Endodermal cell (in vitro differentiated cells): ENCODE results near the gene SEPTIN10. TPM values are rescaled to one million over a fixed set of nuclear protein-coding genes. Genes with fewer than 3 reads are reported as not detected.

Experiments
- DNase-seq: peaks from one replicate; pipeline ENCODE4 v3.0.0-alpha.2; 2017
- H3K27ac ChIP-seq: 2 replicates; pipeline ENCODE4 v1.5.1; 2013; ENCODE audit warnings: mild to moderate bottlenecking, low read depth, low read length, moderate library complexity
- H3K27me3 ChIP-seq: 2 replicates; pipeline ENCODE4 v1.6.1; 2013; ENCODE audit warnings: mild to moderate bottlenecking, low read length, moderate library complexity; ENCODE audit not compliant: insufficient read depth, control insufficient read depth, poor library complexity, severe bottlenecking
- H3K36me3 ChIP-seq: 2 replicates; pipeline ENCODE4 v1.7.0; 2013; ENCODE audit warnings: mild to moderate bottlenecking, low read length, moderate library complexity; ENCODE audit not compliant: control insufficient read depth, insufficient read depth
- H3K4me1 ChIP-seq: one replicate; pipeline ENCODE4 v1.7.0; 2013; ENCODE audit warnings: low read length; ENCODE audit not compliant: control insufficient read depth, insufficient read depth
- H3K4me3 ChIP-seq: 2 replicates; pipeline ENCODE4 v1.5.1; 2013; ENCODE audit warnings: mild to moderate bottlenecking, low read length, moderate library complexity
- H3K9ac ChIP-seq: 2 replicates; pipeline ENCODE4 v1.6.1; 2013; ENCODE audit warnings: mild to moderate bottlenecking, low read length, moderate library complexity; ENCODE audit not compliant: poor library complexity, severe bottlenecking; ENCODE audit errors: extremely low read depth
- H3K9me3 ChIP-seq: 2 replicates; pipeline ENCODE4 v1.6.1; 2013; ENCODE audit warnings: mild to moderate bottlenecking, low read length, moderate library complexity; ENCODE audit not compliant: control insufficient read depth
- H3K27ac Mint-ChIP-seq: 2 replicates; pipeline ENCODE4 v1.8.0; 2020; ENCODE audit warnings: mixed read lengths
- H3K27me3 Mint-ChIP-seq: 2 replicates; pipeline ENCODE4 v1.8.0; 2021; ENCODE audit warnings: mild to moderate bottlenecking, mixed read lengths; ENCODE audit not compliant: insufficient read depth
- H3K36me3 Mint-ChIP-seq: 2 replicates; pipeline ENCODE4 v1.8.0; 2020; ENCODE audit warnings: low read depth, mixed read lengths
- H3K4me1 Mint-ChIP-seq: 2 replicates; pipeline ENCODE4 v1.8.0; 2020; ENCODE audit warnings: mixed read lengths
- H3K4me3 Mint-ChIP-seq: 2 replicates; pipeline ENCODE4 v1.8.0; 2020; ENCODE audit warnings: mild to moderate bottlenecking, moderate library complexity, mixed read lengths
- H3K9me3 Mint-ChIP-seq: 2 replicates; pipeline ENCODE4 v1.8.0; 2020; ENCODE audit warnings: mild to moderate bottlenecking, mixed read lengths
- CTCF ChIP-seq: fragments of 200-600 bp; sonication (generic); conservative IDR thresholded peaks from 2 replicates; pipeline ENCODE4 v1.5.0; 2021; ENCODE audit warnings: antibody characterized with exemption, mild to moderate bottlenecking
- WGBS, 2 experiments: methylation state at CpG; one replicate each; pipeline versions ENCODE4 v1.1.5 to v1.1.7; 2013; ENCODE audit warnings: missing lambda C conversion rate in 2 of 2, mixed read lengths in 1 of 2; ENCODE audit not compliant: insufficient coverage in 1 of 2, insufficient read length in 1 of 2; 5-methylcytosine and 5-hydroxymethylcytosine counted together
- total RNA-seq, 2 donors: library from RNA; stranded (reverse); fragmentation: NEBNext Ultra II Directional in 1 of 2; extraction: Animal tissue kit (Norgen Biotek cat#: 25700) in 1 of 2; gene quantifications; 2 replicates in 1 of 2; 3 replicates in 1 of 2; pipeline ENCODE4 v1.2.1, GENCODE V29; 2021

SEPTIN10 gene
- total RNA-seq, 2 donors from 2014 or later = 103 to 120 TPM

- Histone ChIP-seq H3K9ac (no peak overlapping the region), H3K4me3 (no peak overlapping the region), H3K9me3 (no peaks in the 10 kb centered on the region), H3K36me3 (no peaks in the 10 kb centered on the region), H3K27ac (no peak overlapping the region), H3K27me3 (no peaks in the 10 kb centered on the region), H3K4me1 (no peaks in the 10 kb centered on the region)
- Mint-ChIP-seq H3K9me3 (no peaks in the 10 kb centered on the region), H3K27me3 (no peaks in the 10 kb centered on the region), H3K27ac (no peak overlapping the region), H3K4me3 (no peak overlapping the region), H3K36me3 (no peaks in the 10 kb centered on the region), H3K4me1 (peaks cover 26% of the 10 kb centered on the region)
- no peak for TF ChIP-seq CTCF
- no peak for DNase-seq
- 93 to 97% methylated on average over 6 to 8 of the region's 8 CpGs for WGBS, 2 experiments
Measured at GRCh38 chr2:109654326-109655050, 40.7 kb upstream of the SEPTIN10 start.

- Mint-ChIP-seq H3K4me3 (no peak overlapping the region), H3K9me3 (no peaks in the 10 kb centered on the region), H3K27me3 (no peaks in the 10 kb centered on the region), H3K36me3 (no peaks in the 10 kb centered on the region), H3K4me1 (peaks cover 29% of the 10 kb centered on the region), H3K27ac (peak overlapping the region; percentile 44)
- no peak overlapping the region for H3K4me3 ChIP-seq
- no peaks in the 10 kb centered on the region for H3K27me3 ChIP-seq
- no peak overlapping the region for H3K9ac ChIP-seq
- no peak for TF ChIP-seq CTCF
- WGBS, 2 experiments = 80 to 92% methylated on average over 8 to 14 of the region's 14 CpGs
- no peak overlapping the region for H3K27ac ChIP-seq
- peaks cover 10% of the 10 kb centered on the region for H3K4me1 ChIP-seq
- DNase-seq = no peak
- no peaks in the 10 kb centered on the region for H3K9me3 ChIP-seq
- H3K36me3 ChIP-seq = no peaks in the 10 kb centered on the region
Measured at GRCh38 chr2:109649736-109650695, 36.2 kb upstream of the SEPTIN10 start.

- 88 to 91% methylated on average over 7 to 8 of the region's 8 CpGs for WGBS, 2 experiments
- Histone ChIP-seq H3K9ac (no peak overlapping the region), H3K27ac (no peak overlapping the region), H3K4me1 (peaks cover 16% of the 10 kb centered on the region), H3K36me3 (no peaks in the 10 kb centered on the region), H3K27me3 (no peaks in the 10 kb centered on the region), H3K4me3 (no peak overlapping the region), H3K9me3 (no peaks in the 10 kb centered on the region)
- Mint-ChIP-seq H3K27ac (peak overlapping the region; percentile 72), H3K4me3 (no peak overlapping the region), H3K9me3 (no peaks in the 10 kb centered on the region), H3K27me3 (peaks cover 1% of the 10 kb centered on the region), H3K36me3 (no peaks in the 10 kb centered on the region), H3K4me1 (peaks cover 39% of the 10 kb centered on the region)
- no peak for TF ChIP-seq CTCF
- DNase-seq = no peak
Measured at GRCh38 chr2:109648041-109648527, 34.3 kb upstream of the SEPTIN10 start.
